NK-92 (cell line): ENCODE measurements around the gene LLGL1.

Source experiments
- DNase-seq: peaks from one replicate; lab custom pipeline; 2025; ENCODE audit not compliant: unreplicated experiment; lab: John Stamatoyannopoulos, UW

Gene LLGL1

GRCh38 chr17:18229254-18229653 lies 3.8 kb downstream of the LLGL1 start:
- no peak for DNase-seq

GRCh38 chr17:18229771-18230170 lies 4.3 kb downstream of the LLGL1 start:
- DNase-seq, result no peak

GRCh38 chr17:18230288-18231141 lies 5.1 kb downstream of the LLGL1 start:
- no peak for DNase-seq

- DNase-seq, result no peak
These were observed 5.7 kb downstream of the LLGL1 start for GRCh38 chr17:18231164-18231563.

GRCh38 chr17:18233803-18234518 lies 8.5 kb downstream of the LLGL1 start:
- DNase-seq, result no peak

- DNase-seq, result no peak
These were observed 9.5 kb downstream of the LLGL1 start for GRCh38 chr17:18234853-18235380.

GRCh38 chr17:18235743-18236256 lies 10.4 kb downstream of the LLGL1 start:
- DNase-seq, result no peak

GRCh38 chr17:18236494-18236893 lies 11.1 kb downstream of the LLGL1 start:
- DNase-seq, result no peak

- DNase-seq, result no peak
These were observed 12.0 kb downstream of the LLGL1 start for GRCh38 chr17:18237461-18237860.

- no peak for DNase-seq
These were observed 12.9 kb downstream of the LLGL1 start for GRCh38 chr17:18238299-18238698.

GRCh38 chr17:18240449-18240848 lies 15.0 kb downstream of the LLGL1 start:
- no peak for DNase-seq

GRCh38 chr17:18241229-18241871 lies 15.9 kb downstream of the LLGL1 start:
- DNase-seq, result no peak

GRCh38 chr17:18245038-18245776 lies 19.8 kb downstream of the LLGL1 start:
- no peak for DNase-seq

GRCh38 chr17:18246109-18246725 lies 20.8 kb downstream of the LLGL1 start:
- DNase-seq, result no peak

GRCh38 chr17:18246880-18247612 lies 21.6 kb downstream of the LLGL1 start:
- DNase-seq, result no peak

GRCh38 chr17:18247613-18248001 lies 22.2 kb downstream of the LLGL1 start:
- DNase-seq, result no peak

GRCh38 chr17:18248300-18248731 lies 22.9 kb downstream of the LLGL1 start:
- DNase-seq, result no peak

GRCh38 chr17:18248811-18249210 lies 23.4 kb downstream of the LLGL1 start:
- DNase-seq, result no peak

- DNase-seq, result no peak
These were observed 24.8 kb downstream of the LLGL1 start for GRCh38 chr17:18250259-18250658.

- DNase-seq, result no peak
These were observed 25.3 kb downstream of the LLGL1 start for GRCh38 chr17:18250708-18251107.
